Measurements from ENCODE around the gene YTHDF1. TPM values are rescaled to one million over a fixed set of nuclear protein-coding genes. Genes with fewer than 3 reads are reported as not detected.

YTHDF1 gene
- 10 to 100 TPM; 37.2 to 42.6 TPM for total RNA-seq

DNA sequence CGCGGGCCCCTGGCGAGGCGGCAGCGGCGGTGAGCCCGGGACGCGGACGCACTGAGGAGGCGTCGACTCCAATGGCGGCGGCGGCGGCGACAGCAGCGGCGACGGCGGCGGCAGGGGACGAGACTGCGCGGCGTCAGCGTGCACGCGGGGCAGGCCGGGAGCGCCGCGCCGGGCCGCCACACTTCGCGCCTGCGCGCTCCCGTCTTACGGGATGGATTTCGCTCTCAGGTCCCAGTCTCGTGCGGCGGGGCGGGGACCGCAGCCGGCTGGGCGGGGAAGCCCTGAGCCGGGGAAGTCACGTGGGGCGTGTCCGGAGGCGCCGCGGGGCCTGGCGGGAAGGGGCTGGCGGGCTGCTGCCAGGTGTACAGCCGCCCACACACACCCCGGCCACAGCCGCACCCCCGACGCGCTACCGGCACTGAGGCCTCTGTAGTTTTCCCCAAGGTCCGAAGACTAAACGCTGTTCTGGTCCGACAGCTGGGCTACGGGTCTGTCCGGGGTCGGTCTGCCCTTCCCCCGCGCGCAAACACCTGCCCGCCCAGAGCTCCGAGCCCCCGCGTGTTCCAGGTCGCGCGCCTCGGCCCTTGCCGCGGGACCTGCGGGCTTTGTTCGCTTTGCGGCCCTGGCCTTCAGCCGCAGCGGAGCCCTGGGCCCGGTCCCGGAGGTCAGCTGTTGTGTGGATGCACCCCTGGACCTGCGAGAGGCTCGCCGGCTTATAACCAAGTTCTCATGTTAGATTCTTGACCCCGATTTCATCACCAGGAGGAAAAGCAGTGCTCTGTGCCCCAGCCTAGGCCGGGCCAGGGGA, at the start of gene YTHDF1:
Gene YTHDF1, minus strand, starts transcription at position 91 of the 808 bp plus-strand sequence. CDS start 239 bp downstream, outside the sequence.
- H3K27ac Mint-ChIP-seq, result peak within 1 kb of the TSS; percentile 80
- peaks cover 40% of the 10 kb centered on the region for H3K4me1 Mint-ChIP-seq
- no peaks in the 10 kb centered on the region for H3K9me3 Mint-ChIP-seq (ENCODE audit: low read depth)
- H3K36me3 Mint-ChIP-seq, result peaks cover 31% of the 10 kb centered on the region
- no peaks in the 10 kb centered on the region for H3K27me3 Mint-ChIP-seq
- CTCF ChIA-PET, result interaction anchor here (1.3 to 5.9 kb wide), 3 partner anchors 8 to 56 kb away, joined by 4 to 52 read pairs (median 6); partner anchors contain the start of gene ARFGAP1
- H3K4me3 Mint-ChIP-seq, result peak within 1 kb of the TSS; percentile 86
- peak; percentile 97 for DNase-seq
- peak; percentile 94 for ATAC-seq

DNA sequence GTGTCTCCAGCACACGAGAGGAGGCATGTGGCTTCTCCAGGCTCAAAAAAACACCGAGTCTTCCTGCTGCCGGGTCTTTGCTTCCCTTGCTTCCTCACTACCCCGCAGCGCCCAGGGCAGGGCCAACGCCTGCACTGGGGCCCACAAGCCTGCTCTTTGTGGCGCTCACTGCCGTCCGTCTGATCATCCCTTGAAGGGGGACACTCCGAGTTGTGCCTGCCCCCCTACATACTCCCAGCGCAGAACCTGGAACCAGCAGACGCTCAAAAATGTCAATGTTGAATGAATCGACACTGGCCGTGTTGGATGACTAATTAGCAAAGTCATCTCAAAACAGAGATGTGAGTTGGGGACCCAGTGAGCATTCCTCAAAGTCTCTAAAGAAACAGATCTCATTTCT, 48.6 kb upstream of the YTHDF1 start:
- CTCF ChIA-PET, result no interaction called here
- H3K4me1 Mint-ChIP-seq, result peaks cover 5% of the 10 kb centered on the region
- peaks cover 19% of the 10 kb centered on the region for H3K27me3 Mint-ChIP-seq
- no peak for DNase-seq
- no peak overlapping the region for H3K27ac Mint-ChIP-seq
- no peaks in the 10 kb centered on the region for H3K9me3 Mint-ChIP-seq (ENCODE audit: low read depth)
- ATAC-seq, result no peak
- no peaks in the 10 kb centered on the region for H3K36me3 Mint-ChIP-seq
- H3K4me3 Mint-ChIP-seq, result no peak overlapping the region

- Mint-ChIP-seq H3K9me3 (ENCODE audit: low read depth) (no peaks in the 10 kb centered on the region), H3K27ac (no peak overlapping the region), H3K27me3 (peaks cover 19% of the 10 kb centered on the region), H3K4me1 (peaks cover 5% of the 10 kb centered on the region), H3K4me3 (no peak overlapping the region), H3K36me3 (no peaks in the 10 kb centered on the region)
- ATAC-seq (no peak), DNase-seq (no peak)
- CTCF ChIA-PET, result no interaction called here
Measured at GRCh38 chr20:63264000-63264399, 48.1 kb upstream of the YTHDF1 start.

DNA sequence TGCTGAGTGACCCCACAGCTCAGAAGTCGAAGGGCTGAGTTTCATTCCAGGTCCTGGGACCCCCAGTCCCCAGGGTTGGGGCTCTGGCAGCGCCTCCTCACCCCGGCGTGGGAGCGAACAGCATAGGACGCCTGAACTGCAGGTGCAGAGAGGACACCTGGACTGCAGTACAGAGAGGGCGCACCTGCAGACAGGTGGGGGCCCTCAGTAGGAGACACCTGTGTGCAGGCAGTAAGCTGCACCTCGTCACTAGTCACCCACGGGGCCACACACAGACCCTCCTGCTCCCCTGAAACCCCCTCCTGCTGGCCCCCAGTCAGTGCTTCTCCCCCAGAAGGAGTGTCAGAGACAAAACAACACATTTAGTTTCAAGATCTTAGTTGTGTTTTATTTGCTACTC, 46.9 kb upstream of the YTHDF1 start:
- no peaks in the 10 kb centered on the region for H3K36me3 Mint-ChIP-seq
- peaks cover 19% of the 10 kb centered on the region for H3K27me3 Mint-ChIP-seq
- H3K4me3 Mint-ChIP-seq, result no peak overlapping the region
- no peak overlapping the region for H3K27ac Mint-ChIP-seq
- H3K4me1 Mint-ChIP-seq, result peaks cover 5% of the 10 kb centered on the region
- CTCF ChIA-PET, result no interaction called here
- H3K9me3 Mint-ChIP-seq (ENCODE audit: low read depth), result no peaks in the 10 kb centered on the region
- ATAC-seq, result no peak
- no peak for DNase-seq

GRCh38 chr20:63261795-63262528, 46.0 kb upstream of the YTHDF1 start:
- ATAC-seq (no peak), DNase-seq (no peak)
- Mint-ChIP-seq H3K36me3 (no peaks in the 10 kb centered on the region), H3K27me3 (peaks cover 21% of the 10 kb centered on the region), H3K27ac (no peak overlapping the region), H3K4me1 (peaks cover 5% of the 10 kb centered on the region), H3K4me3 (no peak overlapping the region), H3K9me3 (ENCODE audit: low read depth) (no peaks in the 10 kb centered on the region)
- CTCF ChIA-PET, result no interaction called here

- peaks cover 26% of the 10 kb centered on the region for H3K27me3 Mint-ChIP-seq
- H3K36me3 Mint-ChIP-seq, result no peaks in the 10 kb centered on the region
- DNase-seq, result no peak
- H3K4me3 Mint-ChIP-seq, result no peak overlapping the region
- CTCF ChIA-PET, result no interaction called here
- H3K9me3 Mint-ChIP-seq (ENCODE audit: low read depth), result no peaks in the 10 kb centered on the region
- no peak overlapping the region for H3K27ac Mint-ChIP-seq
- no peak for ATAC-seq
- H3K4me1 Mint-ChIP-seq, result peaks cover 5% of the 10 kb centered on the region
Measured at GRCh38 chr20:63261060-63261794, 45.3 kb upstream of the YTHDF1 start.

GRCh38 chr20:63260521-63260920, 44.6 kb upstream of the YTHDF1 start:
- CTCF ChIA-PET, result no interaction called here
- H3K27me3 Mint-ChIP-seq, result peaks cover 25% of the 10 kb centered on the region
- ATAC-seq (no peak), DNase-seq (no peak)
- no peak overlapping the region for H3K27ac Mint-ChIP-seq
- H3K4me3 Mint-ChIP-seq, result no peak overlapping the region
- H3K9me3 Mint-ChIP-seq (ENCODE audit: low read depth), result no peaks in the 10 kb centered on the region
- peaks cover 5% of the 10 kb centered on the region for H3K4me1 Mint-ChIP-seq
- no peaks in the 10 kb centered on the region for H3K36me3 Mint-ChIP-seq

DNA sequence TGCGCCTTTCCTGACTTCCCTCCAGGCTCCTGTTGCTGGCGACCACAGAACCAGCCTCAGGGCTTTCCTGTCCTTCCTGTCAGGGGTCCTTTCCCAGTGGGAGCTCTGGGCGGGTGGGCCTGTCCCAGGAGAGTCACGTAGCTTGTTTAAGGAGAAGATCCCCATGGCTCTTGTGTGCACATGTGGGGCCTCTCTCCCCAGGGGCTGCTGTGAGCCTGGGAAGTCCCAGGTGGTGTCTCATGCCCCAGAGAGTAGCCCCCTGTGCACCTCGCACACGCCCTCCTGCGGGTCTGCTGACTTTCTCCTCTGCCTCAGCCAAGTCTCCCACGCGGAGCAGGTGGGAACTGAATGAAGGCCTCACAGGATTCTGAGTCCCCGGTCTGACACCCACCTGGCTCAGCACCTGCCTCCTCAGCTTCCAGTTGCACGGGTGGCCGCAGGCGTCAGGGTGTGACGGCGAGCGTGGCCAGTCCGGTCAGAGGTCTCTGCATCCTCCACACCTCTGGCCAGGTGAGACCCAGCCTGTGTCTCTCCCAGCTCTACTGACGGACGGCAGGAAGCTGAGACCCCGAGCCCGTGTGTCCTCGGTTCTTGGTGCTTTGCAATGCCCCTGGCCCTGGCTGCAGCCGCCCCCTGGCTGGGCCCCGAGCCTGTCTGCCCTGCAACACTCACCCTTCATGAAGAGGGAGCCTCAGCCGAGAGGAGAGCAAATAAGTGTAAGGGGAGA, 44.0 kb upstream of the YTHDF1 start:
- CTCF ChIA-PET, result no interaction called here
- DNase-seq (no peak), ATAC-seq (no peak)
- Mint-ChIP-seq H3K27me3 (peaks cover 32% of the 10 kb centered on the region), H3K4me3 (no peak overlapping the region), H3K27ac (no peak overlapping the region), H3K36me3 (no peaks in the 10 kb centered on the region), H3K4me1 (peaks cover 5% of the 10 kb centered on the region), H3K9me3 (ENCODE audit: low read depth) (no peaks in the 10 kb centered on the region)

- DNase-seq (no peak), ATAC-seq (no peak)
- peaks cover 5% of the 10 kb centered on the region for H3K4me1 Mint-ChIP-seq
- CTCF ChIA-PET, result interaction anchor here (0.9 kb wide), 1 partner anchor 31 kb away, joined by 3 read pairs; no protein-coding TSS in a partner anchor
- H3K27me3 Mint-ChIP-seq, result peaks cover 27% of the 10 kb centered on the region
- H3K4me3 Mint-ChIP-seq, result no peak overlapping the region
- H3K27ac Mint-ChIP-seq, result no peak overlapping the region
- no peaks in the 10 kb centered on the region for H3K9me3 Mint-ChIP-seq (ENCODE audit: low read depth)
- no peaks in the 10 kb centered on the region for H3K36me3 Mint-ChIP-seq
Measured at GRCh38 chr20:63258781-63259180, 42.9 kb upstream of the YTHDF1 start.

DNA sequence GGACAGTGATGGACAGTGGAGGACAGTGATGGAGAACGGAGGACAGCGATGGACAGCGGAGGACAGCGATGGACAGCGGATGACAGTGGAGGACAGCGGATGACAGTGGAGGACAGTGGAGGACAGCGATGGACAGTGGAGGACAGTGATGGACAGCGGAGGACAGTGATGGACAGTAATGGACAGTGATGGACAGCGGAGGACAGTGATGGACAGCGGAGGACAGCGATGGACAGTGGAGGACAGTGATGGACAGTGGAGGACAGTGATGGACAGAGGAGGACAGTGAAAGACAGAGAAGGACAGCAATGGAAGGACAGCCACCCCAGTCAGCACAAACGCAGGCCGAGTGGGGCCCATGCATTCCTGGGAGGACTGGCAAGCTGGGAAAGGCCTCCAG, 41.7 kb upstream of the YTHDF1 start:
- Mint-ChIP-seq H3K36me3 (no peaks in the 10 kb centered on the region), H3K9me3 (ENCODE audit: low read depth) (no peaks in the 10 kb centered on the region), H3K27me3 (peaks cover 33% of the 10 kb centered on the region), H3K27ac (no peak overlapping the region), H3K4me1 (peaks cover 5% of the 10 kb centered on the region), H3K4me3 (no peak overlapping the region)
- CTCF ChIA-PET, result no interaction called here
- DNase-seq (no peak), ATAC-seq (no peak)

DNA sequence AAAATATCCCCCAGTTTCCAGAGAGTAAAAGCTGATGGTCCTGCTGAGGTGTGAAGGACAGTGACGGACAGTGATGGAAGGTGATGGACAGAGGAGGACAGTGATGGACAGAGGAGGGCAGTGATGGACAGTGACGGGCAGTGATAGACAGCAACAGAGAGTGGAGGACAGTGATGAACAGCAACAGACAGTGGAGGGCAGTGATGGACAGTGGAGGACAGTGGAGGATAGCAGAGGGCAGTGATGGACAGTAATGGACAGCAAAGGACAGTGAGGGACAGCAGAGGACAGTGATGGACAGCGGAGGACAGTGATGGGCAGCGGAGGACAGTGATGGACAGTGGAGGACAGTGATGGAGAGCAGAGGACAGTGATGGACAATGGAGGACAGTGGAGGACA, 41.0 kb upstream of the YTHDF1 start:
- Mint-ChIP-seq H3K9me3 (ENCODE audit: low read depth) (no peaks in the 10 kb centered on the region), H3K4me3 (no peak overlapping the region), H3K27me3 (peaks cover 40% of the 10 kb centered on the region), H3K27ac (no peak overlapping the region), H3K36me3 (no peaks in the 10 kb centered on the region), H3K4me1 (no peaks in the 10 kb centered on the region)
- DNase-seq (no peak), ATAC-seq (no peak)
- CTCF ChIA-PET, result no interaction called here

GRCh38 chr20:63255931-63256704, 40.2 kb upstream of the YTHDF1 start:
- ATAC-seq (no peak), DNase-seq (no peak)
- H3K36me3 Mint-ChIP-seq, result no peaks in the 10 kb centered on the region
- no peak overlapping the region for H3K4me3 Mint-ChIP-seq
- no peak overlapping the region for H3K27ac Mint-ChIP-seq
- CTCF ChIA-PET, result interaction anchor here (1.6 kb wide), 1 partner anchor 33 kb away, joined by 5 read pairs; no protein-coding TSS in a partner anchor
- no peaks in the 10 kb centered on the region for H3K4me1 Mint-ChIP-seq
- H3K9me3 Mint-ChIP-seq (ENCODE audit: low read depth), result no peaks in the 10 kb centered on the region
- H3K27me3 Mint-ChIP-seq, result peaks cover 43% of the 10 kb centered on the region

All from activated CD8-positive, alpha-beta memory T cell treated with anti-CD3 and anti-CD28 coated beads, Interleukin-2, amount 10 ng/mL, durations not matched to agents 7 days and 5 days (primary cell).